WTC11 (cell line): ENCODE measurements around the gene TRPV2. TPM values are rescaled to one million over a fixed set of nuclear protein-coding genes. Genes with fewer than 3 reads are reported as not detected.

Experiments used
- ATAC-seq: fragments of 200-7000 bp; cut with Tn5 transposase; 2 replicates; pipeline ENCODE4 v1.10.0; 2021; ENCODE audit warnings: mild to moderate bottlenecking, moderate library complexity
- Bru-seq: library from RNA; stranded (reverse); fragments of 400-500 nt; gene quantifications from one replicate; lab custom pipeline; 2021; lab: Mats Ljungman, UMichigan
- CTCF ChIA-PET: fragments of 300-600 bp; sonication (Branson Sonifier 250); formaldehyde crosslinking; loops from one replicate; lab custom pipeline; 2021; ENCODE audit warnings: antibody characterized with exemption; lab: Charles Lee
- POLR2A ChIA-PET: fragments of 350-600 bp; sonication (Branson Sonifier 250); formaldehyde crosslinking; loops from one replicate; lab custom pipeline; 2021; ENCODE audit warnings: antibody characterized with exemption; lab: Charles Lee
- DNase-seq: peaks from one replicate; pipeline ENCODE4 v3.0.0; 2021; ENCODE audit warnings: low spot score
- H3K27ac Mint-ChIP-seq: 2 replicates; pipeline ENCODE4 v1.8.0; 2021; ENCODE audit warnings: mixed read lengths
- H3K27me3 Mint-ChIP-seq: 2 replicates; pipeline ENCODE4 v1.8.0; 2021; ENCODE audit warnings: low read depth, mild to moderate bottlenecking, moderate library complexity, mixed read lengths
- H3K36me3 Mint-ChIP-seq: 2 replicates; pipeline ENCODE4 v1.8.0; 2021; ENCODE audit warnings: mixed read lengths
- H3K4me1 Mint-ChIP-seq: 2 replicates; pipeline ENCODE4 v1.8.0; 2022; ENCODE audit warnings: mixed read lengths
- H3K4me3 Mint-ChIP-seq: 2 replicates; pipeline ENCODE4 v1.8.0; 2021; ENCODE audit warnings: mild to moderate bottlenecking, moderate library complexity, mixed read lengths
- H3K9me3 Mint-ChIP-seq: 2 replicates; pipeline ENCODE4 v1.8.0; 2021; ENCODE audit warnings: mixed read lengths
- ARID4B ChIP-seq: sonication (generic); formaldehyde crosslinking; IDR thresholded peaks from 2 replicates; pipeline ENCODE4 v1.8.0; 2023; ENCODE audit warnings: missing genetic modification reagents, mild to moderate bottlenecking, borderline replicate concordance
- ATF3 ChIP-seq: sonication (generic); formaldehyde crosslinking; conservative IDR thresholded peaks from 2 replicates; pipeline ENCODE4 v1.8.1; 2022; ENCODE audit warnings: mild to moderate bottlenecking, missing genetic modification reagents
- CREB1 ChIP-seq: sonication (generic); formaldehyde crosslinking; IDR thresholded peaks from 2 replicates; pipeline ENCODE4 v1.8.0; 2023; ENCODE audit warnings: mild to moderate bottlenecking, missing genetic modification reagents
- CREM ChIP-seq: sonication (generic); formaldehyde crosslinking; IDR thresholded peaks from 2 replicates; pipeline ENCODE4 v1.8.1; 2022; ENCODE audit warnings: mild to moderate bottlenecking, missing genetic modification reagents, moderate library complexity
- E2F5 ChIP-seq: sonication (generic); formaldehyde crosslinking; IDR thresholded peaks from 2 replicates; pipeline ENCODE4 v1.8.1; 2022; ENCODE audit warnings: mild to moderate bottlenecking, moderate library complexity, missing genetic modification reagents
- FOXK1 ChIP-seq: sonication (generic); formaldehyde crosslinking; IDR thresholded peaks from 2 replicates; pipeline ENCODE4 v1.8.0; 2022; ENCODE audit warnings: mild to moderate bottlenecking, moderate library complexity, missing genetic modification reagents
- GRHL2 ChIP-seq: fragments of 250-450 bp; sonication (Bioruptor Pico); IDR thresholded peaks from 2 replicates; pipeline ENCODE4 v1.8.0; 2022; ENCODE audit warnings: mild to moderate bottlenecking, moderate library complexity; ENCODE audit not compliant: insufficient replicate concordance, severe bottlenecking
- JUN ChIP-seq: sonication (generic); formaldehyde crosslinking; IDR thresholded peaks from 2 replicates; pipeline ENCODE4 v1.8.0; 2023; ENCODE audit warnings: mild to moderate bottlenecking, missing genetic modification reagents
- NFE2L1 ChIP-seq: sonication (generic); formaldehyde crosslinking; IDR thresholded peaks from 2 replicates; pipeline ENCODE4 v1.8.1; 2023; ENCODE audit warnings: missing genetic modification reagents
- TEAD4 ChIP-seq: sonication (generic); formaldehyde crosslinking; IDR thresholded peaks from 2 replicates; pipeline ENCODE4 v1.8.0; 2022; ENCODE audit warnings: mild to moderate bottlenecking, missing genetic modification reagents
- long read RNA-seq, 3 experiments: library from RNA in 1 of 3; library from capped mRNA in 1 of 3; library from polyadenylated mRNA in 1 of 3; unstranded in 2 of 3; stranded (forward) in 1 of 3; transcript quantifications; one replicate each; pipeline ENCODE4 v2.0.0, GENCODE V29; 2021
- total RNA-seq: library from RNA; stranded (reverse); gene quantifications from 3 replicates; pipeline ENCODE4 v1.2.3, GENCODE V29; 2021
- TF ChIP-seq, protein P1 (sequence below): fragments of 200-600 bp; IDR thresholded peaks from 2 replicates; pipeline ENCODE4 v1.8.0; 2022; ENCODE audit warnings: antibody characterized with exemption
- TF ChIP-seq, protein P2 (sequence below): sonication (generic); formaldehyde crosslinking; IDR thresholded peaks from 2 replicates; pipeline ENCODE4 v1.8.1; 2023; ENCODE audit warnings: mild to moderate bottlenecking, moderate library complexity, missing genetic modification reagents
- TF ChIP-seq, protein P3 (sequence below): sonication (generic); formaldehyde crosslinking; IDR thresholded peaks from 2 replicates; pipeline ENCODE4 v1.8.0; 2022; ENCODE audit warnings: mild to moderate bottlenecking, missing genetic modification reagents
- TF ChIP-seq, protein P4 (sequence below): fragments of 250-450 bp; sonication (Bioruptor Pico); IDR thresholded peaks from 2 replicates; pipeline ENCODE4 v1.9.0; 2021; ENCODE audit warnings: mild to moderate bottlenecking, borderline replicate concordance

The TRPV2 gene, protein sequence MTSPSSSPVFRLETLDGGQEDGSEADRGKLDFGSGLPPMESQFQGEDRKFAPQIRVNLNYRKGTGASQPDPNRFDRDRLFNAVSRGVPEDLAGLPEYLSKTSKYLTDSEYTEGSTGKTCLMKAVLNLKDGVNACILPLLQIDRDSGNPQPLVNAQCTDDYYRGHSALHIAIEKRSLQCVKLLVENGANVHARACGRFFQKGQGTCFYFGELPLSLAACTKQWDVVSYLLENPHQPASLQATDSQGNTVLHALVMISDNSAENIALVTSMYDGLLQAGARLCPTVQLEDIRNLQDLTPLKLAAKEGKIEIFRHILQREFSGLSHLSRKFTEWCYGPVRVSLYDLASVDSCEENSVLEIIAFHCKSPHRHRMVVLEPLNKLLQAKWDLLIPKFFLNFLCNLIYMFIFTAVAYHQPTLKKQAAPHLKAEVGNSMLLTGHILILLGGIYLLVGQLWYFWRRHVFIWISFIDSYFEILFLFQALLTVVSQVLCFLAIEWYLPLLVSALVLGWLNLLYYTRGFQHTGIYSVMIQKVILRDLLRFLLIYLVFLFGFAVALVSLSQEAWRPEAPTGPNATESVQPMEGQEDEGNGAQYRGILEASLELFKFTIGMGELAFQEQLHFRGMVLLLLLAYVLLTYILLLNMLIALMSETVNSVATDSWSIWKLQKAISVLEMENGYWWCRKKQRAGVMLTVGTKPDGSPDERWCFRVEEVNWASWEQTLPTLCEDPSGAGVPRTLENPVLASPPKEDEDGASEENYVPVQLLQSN
- total RNA-seq: 3.5 to 4.9 TPM (median 4.3 TPM) in 3 replicates
- percentile 23 among the genes with signal in this experiment for Bru-seq, nascent RNA
- long read RNA-seq, experiment 1, partial matches to known transcripts: 2 of 17 reads
- long read RNA-seq, experiment 1, other reads (novel, unspliced or antisense): 10 of 17 reads
- long read RNA-seq, experiment 2, partial matches to known transcripts: 0 of 1 reads
- long read RNA-seq, experiment 2, other reads (novel, unspliced or antisense): 1 of 1 reads
- long read RNA-seq, experiment 3: 0 reads

DNA sequence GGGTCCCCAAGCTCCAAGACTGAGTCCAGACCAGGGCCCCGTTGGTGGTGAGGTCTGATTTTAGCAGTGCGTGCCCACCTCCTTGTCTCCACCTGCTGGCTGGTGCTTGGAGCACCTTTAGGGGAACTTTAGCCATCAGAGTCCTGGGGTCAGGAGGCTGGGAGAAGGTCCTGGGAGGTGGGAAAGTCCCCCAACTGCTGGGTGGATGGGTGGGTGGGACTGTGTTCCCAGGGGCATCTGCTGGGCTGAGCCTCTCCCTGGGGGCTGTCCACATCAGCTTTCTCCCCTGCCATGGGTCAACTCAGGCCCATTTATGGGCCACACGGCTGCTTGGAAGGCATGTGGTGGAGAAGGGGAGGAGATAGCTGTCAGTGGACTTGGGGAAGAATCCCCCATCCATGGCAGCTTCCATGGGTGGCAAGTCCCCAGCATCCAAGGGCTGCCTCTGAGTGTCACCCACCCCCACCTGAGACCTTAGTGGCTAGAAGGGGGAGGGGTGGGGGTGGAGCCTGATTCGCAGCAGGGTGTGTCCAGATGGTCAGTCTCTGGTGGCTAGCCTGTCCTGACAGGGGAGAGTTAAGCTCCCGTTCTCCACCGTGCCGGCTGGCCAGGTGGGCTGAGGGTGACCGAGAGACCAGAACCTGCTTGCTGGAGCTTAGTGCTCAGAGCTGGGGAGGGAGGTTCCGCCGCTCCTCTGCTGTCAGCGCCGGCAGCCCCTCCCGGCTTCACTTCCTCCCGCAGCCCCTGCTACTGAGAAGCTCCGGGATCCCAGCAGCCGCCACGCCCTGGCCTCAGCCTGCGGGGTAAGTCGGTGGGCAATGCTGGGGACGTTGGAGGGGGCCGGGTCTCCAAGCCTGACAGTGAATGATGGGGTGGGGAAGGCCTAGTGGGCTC lies at the start of gene TRPV2:
Gene TRPV2 (plus strand): TSS at position 541 of the 894 bp plus-strand sequence. CDS start 2,098 bp downstream, outside the sequence.
- Mint-ChIP-seq H3K4me1 (peaks cover 27% of the 10 kb centered on the region), H3K9me3 (no peaks in the 10 kb centered on the region), H3K27ac (no peak within 1 kb of the TSS), H3K27me3 (no peaks in the 10 kb centered on the region; the same call in 1 of the 2 replicates), H3K36me3 (no peaks in the 10 kb centered on the region), H3K4me3 (no peak within 1 kb of the TSS; the same call in 1 of the 2 replicates)
- ChIA-PET CTCF (interaction anchor here (0.5 to 6.4 kb wide), 33 partner anchors 8 to 129 kb away, joined by 3 to 96 read pairs (median 4); partner anchors contain the start of genes CENPV and UBB), POLR2A (interaction anchor here (0.6 to 1.6 kb wide), 4 partner anchors 14 to 35 kb away, joined by 3 to 8 read pairs (median 4); partner anchors contain the start of gene UBB)
- peak; percentile 87 for ATAC-seq
- TF ChIP-seq CREB1 (CRISPR knock-in tag) (no peak), E2F5 (CRISPR knock-in tag) (no peak), NFE2L1 (no peak), FOXK1 (CRISPR knock-in tag) (no peak)
- TF ChIP-seq, protein P1, sequence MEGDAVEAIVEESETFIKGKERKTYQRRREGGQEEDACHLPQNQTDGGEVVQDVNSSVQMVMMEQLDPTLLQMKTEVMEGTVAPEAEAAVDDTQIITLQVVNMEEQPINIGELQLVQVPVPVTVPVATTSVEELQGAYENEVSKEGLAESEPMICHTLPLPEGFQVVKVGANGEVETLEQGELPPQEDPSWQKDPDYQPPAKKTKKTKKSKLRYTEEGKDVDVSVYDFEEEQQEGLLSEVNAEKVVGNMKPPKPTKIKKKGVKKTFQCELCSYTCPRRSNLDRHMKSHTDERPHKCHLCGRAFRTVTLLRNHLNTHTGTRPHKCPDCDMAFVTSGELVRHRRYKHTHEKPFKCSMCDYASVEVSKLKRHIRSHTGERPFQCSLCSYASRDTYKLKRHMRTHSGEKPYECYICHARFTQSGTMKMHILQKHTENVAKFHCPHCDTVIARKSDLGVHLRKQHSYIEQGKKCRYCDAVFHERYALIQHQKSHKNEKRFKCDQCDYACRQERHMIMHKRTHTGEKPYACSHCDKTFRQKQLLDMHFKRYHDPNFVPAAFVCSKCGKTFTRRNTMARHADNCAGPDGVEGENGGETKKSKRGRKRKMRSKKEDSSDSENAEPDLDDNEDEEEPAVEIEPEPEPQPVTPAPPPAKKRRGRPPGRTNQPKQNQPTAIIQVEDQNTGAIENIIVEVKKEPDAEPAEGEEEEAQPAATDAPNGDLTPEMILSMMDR: peak; percentile 23; the same call in 1 of the 2 replicates
- TF ChIP-seq, protein P2, sequence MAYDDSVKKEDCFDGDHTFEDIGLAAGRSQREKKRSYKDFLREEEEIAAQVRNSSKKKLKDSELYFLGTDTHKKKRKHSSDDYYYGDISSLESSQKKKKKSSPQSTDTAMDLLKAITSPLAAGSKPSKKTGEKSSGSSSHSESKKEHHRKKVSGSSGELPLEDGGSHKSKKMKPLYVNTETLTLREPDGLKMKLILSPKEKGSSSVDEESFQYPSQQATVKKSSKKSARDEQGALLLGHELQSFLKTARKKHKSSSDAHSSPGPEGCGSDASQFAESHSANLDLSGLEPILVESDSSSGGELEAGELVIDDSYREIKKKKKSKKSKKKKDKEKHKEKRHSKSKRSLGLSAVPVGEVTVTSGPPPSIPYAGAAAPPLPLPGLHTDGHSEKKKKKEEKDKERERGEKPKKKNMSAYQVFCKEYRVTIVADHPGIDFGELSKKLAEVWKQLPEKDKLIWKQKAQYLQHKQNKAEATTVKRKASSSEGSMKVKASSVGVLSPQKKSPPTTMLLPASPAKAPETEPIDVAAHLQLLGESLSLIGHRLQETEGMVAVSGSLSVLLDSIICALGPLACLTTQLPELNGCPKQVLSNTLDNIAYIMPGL (CRISPR knock-in tag): no peak
- peak; percentile 62 for DNase-seq

DNA sequence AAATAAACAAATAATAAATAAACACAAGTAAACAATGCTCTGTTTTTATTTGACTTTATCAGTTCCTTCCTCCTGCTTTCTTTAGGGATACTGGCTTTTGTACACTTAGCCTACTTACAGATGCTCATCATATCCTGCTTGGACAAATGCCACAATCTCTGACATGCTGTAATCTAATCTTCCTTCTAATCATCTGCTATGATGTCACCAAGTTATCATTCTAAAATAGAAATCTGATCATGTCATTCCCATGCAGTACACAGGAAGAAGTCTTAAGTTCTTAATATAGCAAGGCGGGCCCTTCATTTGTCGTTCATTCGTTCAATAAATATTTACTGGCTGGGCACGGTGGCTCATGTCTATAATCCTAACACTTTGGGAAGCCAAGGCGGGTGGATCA lies 43.6 kb upstream of the TRPV2 start:
- no peaks in the 10 kb centered on the region for H3K9me3 Mint-ChIP-seq
- H3K27ac Mint-ChIP-seq: no peak overlapping the region
- DNase-seq: no peak
- no peaks in the 10 kb centered on the region for H3K36me3 Mint-ChIP-seq
- CTCF ChIA-PET: interaction anchor here (0.7 to 7.8 kb wide), 3 partner anchors 8 to 212 kb away, joined by 3 to 78 read pairs (median 5); no protein-coding TSS in a partner anchor
- no peaks in the 10 kb centered on the region for H3K27me3 Mint-ChIP-seq
- H3K4me1 Mint-ChIP-seq: no peaks in the 10 kb centered on the region
- no peak overlapping the region for H3K4me3 Mint-ChIP-seq
- no peak for ATAC-seq
- POLR2A ChIA-PET: no interaction called here
- TF ChIP-seq GRHL2 (no peak), CREM (CRISPR knock-in tag) (no peak), TEAD4 (no peak), JUN (CRISPR knock-in tag) (no peak), ATF3 (CRISPR knock-in tag) (no peak), ARID4B (CRISPR knock-in tag) (no peak)
- TF ChIP-seq, protein P3, sequence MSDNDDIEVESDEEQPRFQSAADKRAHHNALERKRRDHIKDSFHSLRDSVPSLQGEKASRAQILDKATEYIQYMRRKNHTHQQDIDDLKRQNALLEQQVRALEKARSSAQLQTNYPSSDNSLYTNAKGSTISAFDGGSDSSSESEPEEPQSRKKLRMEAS: no peak
- TF ChIP-seq, protein P4, sequence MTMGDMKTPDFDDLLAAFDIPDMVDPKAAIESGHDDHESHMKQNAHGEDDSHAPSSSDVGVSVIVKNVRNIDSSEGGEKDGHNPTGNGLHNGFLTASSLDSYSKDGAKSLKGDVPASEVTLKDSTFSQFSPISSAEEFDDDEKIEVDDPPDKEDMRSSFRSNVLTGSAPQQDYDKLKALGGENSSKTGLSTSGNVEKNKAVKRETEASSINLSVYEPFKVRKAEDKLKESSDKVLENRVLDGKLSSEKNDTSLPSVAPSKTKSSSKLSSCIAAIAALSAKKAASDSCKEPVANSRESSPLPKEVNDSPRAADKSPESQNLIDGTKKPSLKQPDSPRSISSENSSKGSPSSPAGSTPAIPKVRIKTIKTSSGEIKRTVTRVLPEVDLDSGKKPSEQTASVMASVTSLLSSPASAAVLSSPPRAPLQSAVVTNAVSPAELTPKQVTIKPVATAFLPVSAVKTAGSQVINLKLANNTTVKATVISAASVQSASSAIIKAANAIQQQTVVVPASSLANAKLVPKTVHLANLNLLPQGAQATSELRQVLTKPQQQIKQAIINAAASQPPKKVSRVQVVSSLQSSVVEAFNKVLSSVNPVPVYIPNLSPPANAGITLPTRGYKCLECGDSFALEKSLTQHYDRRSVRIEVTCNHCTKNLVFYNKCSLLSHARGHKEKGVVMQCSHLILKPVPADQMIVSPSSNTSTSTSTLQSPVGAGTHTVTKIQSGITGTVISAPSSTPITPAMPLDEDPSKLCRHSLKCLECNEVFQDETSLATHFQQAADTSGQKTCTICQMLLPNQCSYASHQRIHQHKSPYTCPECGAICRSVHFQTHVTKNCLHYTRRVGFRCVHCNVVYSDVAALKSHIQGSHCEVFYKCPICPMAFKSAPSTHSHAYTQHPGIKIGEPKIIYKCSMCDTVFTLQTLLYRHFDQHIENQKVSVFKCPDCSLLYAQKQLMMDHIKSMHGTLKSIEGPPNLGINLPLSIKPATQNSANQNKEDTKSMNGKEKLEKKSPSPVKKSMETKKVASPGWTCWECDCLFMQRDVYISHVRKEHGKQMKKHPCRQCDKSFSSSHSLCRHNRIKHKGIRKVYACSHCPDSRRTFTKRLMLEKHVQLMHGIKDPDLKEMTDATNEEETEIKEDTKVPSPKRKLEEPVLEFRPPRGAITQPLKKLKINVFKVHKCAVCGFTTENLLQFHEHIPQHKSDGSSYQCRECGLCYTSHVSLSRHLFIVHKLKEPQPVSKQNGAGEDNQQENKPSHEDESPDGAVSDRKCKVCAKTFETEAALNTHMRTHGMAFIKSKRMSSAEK (CRISPR knock-in tag): no peak
